Measurements from ENCODE around the gene TUBGCP6.

DNA sequence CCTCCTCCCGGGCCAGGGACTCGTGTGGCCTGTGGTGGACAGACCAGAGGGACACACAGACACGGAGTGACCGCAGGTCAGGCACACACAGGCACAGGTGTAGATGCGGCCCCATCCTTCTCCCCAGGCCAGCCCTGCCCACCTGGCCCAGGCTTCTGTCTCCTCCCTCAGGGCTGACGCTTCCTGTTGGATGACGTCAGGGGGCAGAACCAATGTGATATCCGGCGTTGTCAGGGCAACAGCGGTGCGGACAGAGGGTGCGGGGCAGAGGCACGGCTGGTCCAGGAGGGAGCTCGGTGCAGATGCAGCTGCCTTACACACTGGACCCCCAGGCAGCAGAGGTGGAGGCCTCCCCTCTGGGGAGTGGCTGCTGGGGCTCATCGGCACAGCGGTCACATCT lies 2.9 kb upstream of the TUBGCP6 start:
- TF ChIP-seq CTCF (IDR thresholded peaks at IDR 0.05 in 4 of 5, conservative IDR thresholded peaks at IDR 0.05 in 1 of 5): no peak
- no peak for TF ChIP-seq POLR2A (IDR thresholded peaks at IDR 0.05)

Measured in gastrocnemius medialis (tissue), 4 donors.